Astrocyte (in vitro differentiated cells and primary cell): Measurements from ENCODE around the gene MYO1F. TPM values are rescaled to one million over a fixed set of nuclear protein-coding genes. Genes with fewer than 3 reads are reported as not detected.

Experiments used
- DNase-seq: peaks from one replicate; pipeline ENCODE4 v3.0.0-alpha.2; 2010; ENCODE audit warnings: low read depth
- FAIRE-seq: peaks from 2 replicates; lab custom pipeline; 2011; peaks lifted over from hg19 to GRCh38; lab: Jason Lieb, UNC
- H2AFZ ChIP-seq: 2 replicates; pipeline ENCODE4 v1.6.0; 2012; ENCODE audit warnings: low read depth, low read length, inconsistent platforms
- H3K27ac ChIP-seq: 2 replicates; pipeline ENCODE4 v1.5.1; 2011; ENCODE audit warnings: low read depth, low read length, inconsistent platforms
- H3K27me3 ChIP-seq: 2 replicates; pipeline ENCODE4 v1.6.0; 2011; ENCODE audit warnings: low read length, inconsistent platforms; ENCODE audit not compliant: insufficient read depth
- H3K36me3 ChIP-seq: 2 replicates; pipeline ENCODE4 v1.5.1; 2011; ENCODE audit warnings: low read length, inconsistent platforms; ENCODE audit not compliant: insufficient read depth
- H3K4me1 ChIP-seq: 2 replicates; pipeline ENCODE4 v1.5.1; 2011; ENCODE audit warnings: low read length, inconsistent platforms; ENCODE audit not compliant: insufficient read depth
- H3K4me2 ChIP-seq: 2 replicates; pipeline ENCODE4 v1.6.0; 2012; ENCODE audit warnings: low read length, inconsistent platforms
- H3K4me3 ChIP-seq: 2 replicates; pipeline ENCODE4 v1.5.1; 2011; ENCODE audit warnings: low read depth, mild to moderate bottlenecking, low read length, inconsistent platforms; ENCODE audit not compliant: insufficient read depth
- H3K79me2 ChIP-seq: 2 replicates; pipeline ENCODE4 v1.6.0; 2012; ENCODE audit warnings: mild to moderate bottlenecking, low read length, inconsistent platforms; ENCODE audit not compliant: insufficient read depth
- H3K9ac ChIP-seq: 2 replicates; pipeline ENCODE4 v1.6.0; 2012; ENCODE audit warnings: mild to moderate bottlenecking, low read length, inconsistent platforms
- H3K9me3 ChIP-seq: 2 replicates; pipeline ENCODE4 v1.5.1; 2012; ENCODE audit warnings: low read depth, mild to moderate bottlenecking, low read length, inconsistent platforms; ENCODE audit not compliant: insufficient read depth
- H4K20me1 ChIP-seq: 2 replicates; pipeline ENCODE4 v1.6.0; 2012; ENCODE audit warnings: low read length, inconsistent platforms; ENCODE audit not compliant: insufficient read depth
- H3K27ac Mint-ChIP-seq: one replicate; pipeline ENCODE4 v1.8.0; 2021; ENCODE audit warnings: mild to moderate bottlenecking, mixed read lengths; ENCODE audit not compliant: unreplicated experiment
- H3K27me3 Mint-ChIP-seq: one replicate; pipeline ENCODE4 v1.8.0; 2021; ENCODE audit warnings: low read depth, mixed read lengths; ENCODE audit not compliant: unreplicated experiment
- H3K36me3 Mint-ChIP-seq: one replicate; pipeline ENCODE4 v1.8.0; 2021; ENCODE audit warnings: low read depth, mixed read lengths; ENCODE audit not compliant: unreplicated experiment
- H3K4me1 Mint-ChIP-seq: one replicate; pipeline ENCODE4 v1.8.0; 2021; ENCODE audit warnings: low read depth, mixed read lengths; ENCODE audit not compliant: unreplicated experiment
- H3K4me3 Mint-ChIP-seq: one replicate; pipeline ENCODE4 v1.8.0; 2021; ENCODE audit warnings: mild to moderate bottlenecking, moderate library complexity, mixed read lengths; ENCODE audit not compliant: unreplicated experiment
- H3K9me3 Mint-ChIP-seq: one replicate; pipeline ENCODE4 v1.8.0; 2021; ENCODE audit warnings: mild to moderate bottlenecking, mixed read lengths; ENCODE audit not compliant: unreplicated experiment
- EZH2 ChIP-seq: IDR thresholded peaks from 2 replicates; pipeline ENCODE4 v1.6.1; 2012; ENCODE audit warnings: mild to moderate bottlenecking, low read length, inconsistent platforms; ENCODE audit not compliant: insufficient read depth
- total RNA-seq: library from RNA; stranded (reverse); gene quantifications from 2 replicates; pipeline ENCODE4 v1.2.1, GENCODE V29; 2021
- TF ChIP-seq, protein P1 (sequence below): IDR thresholded peaks from 2 replicates; pipeline ENCODE4 v1.5.1; 2011; ENCODE audit warnings: low read depth, mild to moderate bottlenecking, inconsistent platforms, low read length, moderate library complexity; ENCODE audit not compliant: insufficient read depth

MYO1F gene
- total RNA-seq, 1 donor from 2014 or later = 0.23 TPM

DNA sequence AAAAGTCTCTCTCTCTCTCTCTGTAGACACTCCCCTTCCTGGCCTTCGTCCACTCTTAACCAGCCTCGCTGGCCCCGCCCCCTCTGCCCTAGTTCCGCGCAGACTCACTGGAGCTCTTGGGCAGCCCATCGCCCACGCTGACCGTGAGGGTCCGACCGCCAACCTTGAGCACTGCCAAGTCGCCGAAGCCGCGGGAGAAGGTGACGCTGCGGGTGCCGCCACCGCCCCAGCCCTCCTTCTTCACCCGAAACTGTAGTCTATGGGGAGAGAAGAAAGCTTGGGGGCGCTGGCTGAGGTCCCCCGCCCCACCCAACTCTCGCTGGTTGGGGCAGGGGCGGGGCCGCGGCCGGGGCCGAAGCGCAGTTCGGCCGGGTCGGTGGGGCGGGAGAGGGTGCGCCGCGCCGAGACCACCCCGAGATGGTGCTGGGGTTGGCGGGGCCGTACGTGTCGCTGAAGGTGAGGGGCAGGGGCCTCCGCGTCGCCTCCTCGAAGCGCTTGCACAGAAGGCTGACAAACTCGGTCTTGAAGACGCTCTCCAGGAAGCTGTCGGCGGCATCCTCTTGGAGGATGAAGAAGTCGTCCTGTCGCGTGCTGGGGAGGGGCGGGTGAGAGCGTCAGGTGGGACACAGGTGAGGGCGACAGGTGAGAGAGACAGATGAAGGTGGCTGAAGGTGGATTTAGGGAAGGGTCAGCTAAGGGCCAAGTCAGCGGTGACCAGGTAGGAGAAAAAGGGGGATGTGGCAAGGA is 50.7 kb downstream of the MYO1F start:
- Mint-ChIP-seq H3K4me3 (no peak overlapping the region), H3K27ac (peak overlapping the region; percentile 78), H3K4me1 (peaks cover 7% of the 10 kb centered on the region), H3K27me3 (no peaks in the 10 kb centered on the region), H3K9me3 (peaks cover 3% of the 10 kb centered on the region), H3K36me3 (peaks cover 4% of the 10 kb centered on the region)
- Histone ChIP-seq H3K36me3 (no peaks in the 10 kb centered on the region), H4K20me1 (peaks cover 17% of the 10 kb centered on the region), H3K79me2 (peaks cover 8% of the 10 kb centered on the region), H3K27ac (peak overlapping the region; percentile 83), H3K9me3 (no peaks in the 10 kb centered on the region), H2AFZ (peak overlapping the region; percentile 69), H3K4me1 (peaks cover 10% of the 10 kb centered on the region), H3K9ac (peak overlapping the region; percentile 88), H3K27me3 (no peaks in the 10 kb centered on the region), H3K4me2 (peak overlapping the region; percentile 99), H3K4me3 (peak overlapping the region; percentile 66)
- FAIRE-seq (no peak), DNase-seq (peak; percentile 82)
- TF ChIP-seq, protein P1, sequence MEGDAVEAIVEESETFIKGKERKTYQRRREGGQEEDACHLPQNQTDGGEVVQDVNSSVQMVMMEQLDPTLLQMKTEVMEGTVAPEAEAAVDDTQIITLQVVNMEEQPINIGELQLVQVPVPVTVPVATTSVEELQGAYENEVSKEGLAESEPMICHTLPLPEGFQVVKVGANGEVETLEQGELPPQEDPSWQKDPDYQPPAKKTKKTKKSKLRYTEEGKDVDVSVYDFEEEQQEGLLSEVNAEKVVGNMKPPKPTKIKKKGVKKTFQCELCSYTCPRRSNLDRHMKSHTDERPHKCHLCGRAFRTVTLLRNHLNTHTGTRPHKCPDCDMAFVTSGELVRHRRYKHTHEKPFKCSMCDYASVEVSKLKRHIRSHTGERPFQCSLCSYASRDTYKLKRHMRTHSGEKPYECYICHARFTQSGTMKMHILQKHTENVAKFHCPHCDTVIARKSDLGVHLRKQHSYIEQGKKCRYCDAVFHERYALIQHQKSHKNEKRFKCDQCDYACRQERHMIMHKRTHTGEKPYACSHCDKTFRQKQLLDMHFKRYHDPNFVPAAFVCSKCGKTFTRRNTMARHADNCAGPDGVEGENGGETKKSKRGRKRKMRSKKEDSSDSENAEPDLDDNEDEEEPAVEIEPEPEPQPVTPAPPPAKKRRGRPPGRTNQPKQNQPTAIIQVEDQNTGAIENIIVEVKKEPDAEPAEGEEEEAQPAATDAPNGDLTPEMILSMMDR = no peak
- TF ChIP-seq EZH2 = no peak

DNA sequence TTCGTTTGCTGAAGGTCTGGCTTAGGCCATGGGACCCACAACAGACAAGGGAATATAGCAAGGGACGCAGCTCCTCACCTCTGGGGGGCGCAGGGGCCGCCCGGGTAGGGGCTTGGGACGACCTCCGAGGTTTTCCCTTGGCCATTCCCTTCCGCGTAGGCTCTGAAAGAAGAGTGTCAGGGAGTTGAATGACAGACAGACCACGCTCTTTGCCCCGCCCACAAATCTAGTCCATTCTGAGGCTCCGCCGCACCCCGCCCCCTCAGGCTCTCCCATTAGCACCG is 51.9 kb downstream of the MYO1F start:
- peak overlapping the region; percentile 94 for H2AFZ ChIP-seq
- no peaks in the 10 kb centered on the region for H3K36me3 ChIP-seq
- peak overlapping the region; percentile 56 for H3K27ac ChIP-seq
- no peak for DNase-seq
- peak overlapping the region; percentile 63 for H3K4me3 ChIP-seq
- peak overlapping the region; percentile 88 for H3K4me2 ChIP-seq
- Mint-ChIP-seq H3K27me3 (no peaks in the 10 kb centered on the region), H3K4me1 (peaks cover 7% of the 10 kb centered on the region), H3K4me3 (no peak overlapping the region), H3K36me3 (peaks cover 4% of the 10 kb centered on the region), H3K9me3 (peaks cover 3% of the 10 kb centered on the region), H3K27ac (no peak overlapping the region)
- no peak for FAIRE-seq
- H3K4me1 ChIP-seq = peaks cover 10% of the 10 kb centered on the region
- H3K9me3 ChIP-seq = no peaks in the 10 kb centered on the region
- H3K79me2 ChIP-seq = peaks cover 8% of the 10 kb centered on the region
- TF ChIP-seq EZH2 = no peak
- TF ChIP-seq, protein P1 = no peak
- H4K20me1 ChIP-seq = peaks cover 17% of the 10 kb centered on the region
- H3K9ac ChIP-seq = peak overlapping the region; percentile 77
- no peaks in the 10 kb centered on the region for H3K27me3 ChIP-seq

DNA sequence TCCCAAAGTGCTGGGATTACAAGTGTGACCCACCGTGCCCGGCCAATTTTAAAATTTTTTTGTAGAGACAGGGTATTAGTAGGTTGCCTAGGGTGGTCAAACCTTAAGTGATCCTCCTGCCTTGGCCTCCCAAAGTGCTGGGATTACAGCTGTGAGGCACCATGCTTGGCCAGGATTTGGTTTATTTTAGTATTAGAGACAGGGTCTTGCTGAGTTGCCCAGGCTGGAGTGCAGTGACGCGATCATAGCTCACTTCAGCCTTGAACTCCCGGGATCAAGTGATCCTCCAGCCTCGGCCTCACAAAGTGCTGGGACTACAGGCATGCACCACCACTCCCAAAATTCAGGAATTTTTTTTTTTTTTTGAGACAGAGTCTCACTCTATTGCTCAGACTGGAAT is 57.9 kb downstream of the MYO1F start:
- Histone ChIP-seq H3K9ac (no peak overlapping the region), H3K4me3 (no peak overlapping the region), H3K36me3 (no peaks in the 10 kb centered on the region), H3K27ac (no peak overlapping the region), H3K79me2 (no peaks in the 10 kb centered on the region), H3K9me3 (no peaks in the 10 kb centered on the region), H2AFZ (no peak overlapping the region), H3K4me2 (no peak overlapping the region), H3K4me1 (no peaks in the 10 kb centered on the region), H4K20me1 (no peaks in the 10 kb centered on the region), H3K27me3 (no peaks in the 10 kb centered on the region)
- no peak overlapping the region for H3K27ac Mint-ChIP-seq
- H3K36me3 Mint-ChIP-seq = no peaks in the 10 kb centered on the region
- FAIRE-seq (no peak), DNase-seq (no peak)
- no peaks in the 10 kb centered on the region for H3K27me3 Mint-ChIP-seq
- H3K9me3 Mint-ChIP-seq = no peaks in the 10 kb centered on the region
- peaks cover 7% of the 10 kb centered on the region for H3K4me1 Mint-ChIP-seq
- no peak for TF ChIP-seq EZH2
- TF ChIP-seq, protein P1 = no peak
- no peak overlapping the region for H3K4me3 Mint-ChIP-seq
